Nucleus accumbens (tissue), 56 donors: ENCODE results near the gene WDR5.

Experiments
- DNase-seq, 56 donors: peaks; one replicate each; lab custom pipeline; 2025; lab: John Stamatoyannopoulos, UW

The WDR5 gene

GRCh38 chr9:134157378-134157885, 21.6 kb downstream of the WDR5 start:
- no peak for DNase-seq

- peak in 7 of 56 donors; percentile 20 to 43 (median 29) for DNase-seq
Measured at GRCh38 chr9:134158242-134158641, 22.4 kb downstream of the WDR5 start.

- DNase-seq, result no peak
Measured at GRCh38 chr9:134158753-134159392, 23.0 kb downstream of the WDR5 start.

- no peak for DNase-seq
Measured at GRCh38 chr9:134159566-134160245, 23.8 kb downstream of the WDR5 start.

GRCh38 chr9:134161647-134162046, 25.8 kb downstream of the WDR5 start:
- DNase-seq, result no peak

- DNase-seq, result no peak
Measured at GRCh38 chr9:134162212-134162775, 26.4 kb downstream of the WDR5 start.

GRCh38 chr9:134162926-134163370, 27.1 kb downstream of the WDR5 start:
- peak in 2 of 56 donors; percentile 34 to 49 for DNase-seq

DNA sequence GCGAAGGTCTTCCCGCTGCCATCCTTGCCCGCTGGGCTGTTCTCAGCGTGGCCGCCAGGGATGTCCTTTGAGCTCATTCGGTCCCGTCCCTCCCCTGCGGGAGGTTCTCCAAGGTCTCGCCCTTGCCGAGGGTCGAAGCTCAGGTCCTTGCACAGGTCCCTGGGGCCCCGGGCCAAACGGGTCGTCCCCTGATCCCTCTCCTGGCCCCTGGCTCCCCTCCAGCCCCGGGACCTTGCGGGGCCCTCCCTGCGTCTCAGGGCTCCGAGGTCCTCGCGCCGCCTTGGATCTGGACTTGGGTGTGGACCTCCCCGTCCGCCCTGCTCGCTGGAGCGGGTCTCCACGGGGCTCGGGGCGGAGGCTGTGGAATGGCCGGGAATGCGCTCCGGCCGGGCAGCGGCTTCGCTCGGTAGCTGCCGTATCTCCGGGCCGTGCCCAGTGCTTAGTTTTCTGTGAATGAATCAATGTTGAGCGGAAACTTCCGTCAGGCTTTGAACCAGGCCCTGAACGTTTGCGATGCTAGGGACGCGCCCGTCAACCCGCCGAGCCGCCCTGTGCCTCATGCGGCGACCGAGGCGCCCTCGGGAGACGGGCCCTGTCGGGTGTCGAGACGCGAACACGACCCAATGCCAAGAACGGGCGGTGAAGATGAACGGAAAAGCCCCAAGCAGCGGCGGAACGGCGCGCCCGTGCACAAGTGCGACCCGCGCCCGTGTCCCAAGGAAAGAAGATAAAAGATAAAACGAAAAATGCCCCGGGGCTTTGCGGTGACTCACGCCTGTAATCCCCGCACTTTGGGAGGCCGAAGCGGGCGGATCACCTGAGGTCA, 27.7 kb downstream of the WDR5 start:
- DNase-seq, result peak in 43 of 56 donors; percentile 14 to 72 (median 50)

- no peak for DNase-seq
Measured at GRCh38 chr9:134164879-134165278, 29.0 kb downstream of the WDR5 start.

DNA sequence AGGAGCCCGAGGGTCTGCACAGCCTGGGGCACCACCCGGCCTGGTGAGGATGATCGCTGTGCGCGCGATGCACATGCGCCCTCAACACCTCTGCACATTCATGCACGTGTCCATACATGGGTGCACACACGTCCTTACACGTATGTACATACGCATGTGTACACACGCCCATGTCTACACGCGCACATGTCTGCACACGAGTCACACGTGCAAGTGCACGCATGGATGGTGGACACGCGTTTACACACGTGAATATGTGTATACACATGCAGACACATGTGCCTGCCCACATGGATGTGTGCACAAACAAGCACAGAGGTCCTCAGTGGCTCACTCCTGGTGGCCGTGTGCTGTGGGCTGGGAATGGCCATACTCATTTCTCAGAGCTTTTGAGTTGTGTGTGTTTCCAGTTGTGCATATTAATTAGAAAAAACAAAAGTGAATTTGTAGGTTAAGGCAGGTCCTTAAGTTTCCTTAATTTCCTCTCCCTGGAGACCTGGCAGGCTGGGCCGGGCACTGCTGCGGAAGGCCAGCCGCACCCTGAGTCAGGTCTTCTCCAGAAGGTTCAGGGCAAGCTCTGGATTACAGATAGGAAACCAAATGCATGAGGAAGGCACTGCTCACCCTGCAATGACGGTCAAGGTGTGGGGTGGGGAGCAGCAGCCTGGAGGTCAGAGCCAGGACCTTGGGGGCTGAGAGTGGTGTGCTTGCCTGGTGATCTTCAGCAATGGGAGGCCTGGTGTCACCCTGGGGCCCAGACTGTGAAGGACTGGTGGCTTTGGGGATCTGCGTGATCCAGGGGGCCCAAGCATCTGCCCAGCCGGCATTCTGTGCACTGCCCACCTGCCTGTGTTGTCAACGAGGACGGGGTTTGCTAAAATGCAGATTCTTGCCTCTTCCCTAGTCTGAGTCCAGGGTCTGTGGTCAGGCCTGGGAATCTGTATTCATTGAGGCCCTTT, 29.8 kb downstream of the WDR5 start:
- DNase-seq, result no peak

- DNase-seq, result no peak
Measured at GRCh38 chr9:134166374-134166773, 30.5 kb downstream of the WDR5 start.

DNA sequence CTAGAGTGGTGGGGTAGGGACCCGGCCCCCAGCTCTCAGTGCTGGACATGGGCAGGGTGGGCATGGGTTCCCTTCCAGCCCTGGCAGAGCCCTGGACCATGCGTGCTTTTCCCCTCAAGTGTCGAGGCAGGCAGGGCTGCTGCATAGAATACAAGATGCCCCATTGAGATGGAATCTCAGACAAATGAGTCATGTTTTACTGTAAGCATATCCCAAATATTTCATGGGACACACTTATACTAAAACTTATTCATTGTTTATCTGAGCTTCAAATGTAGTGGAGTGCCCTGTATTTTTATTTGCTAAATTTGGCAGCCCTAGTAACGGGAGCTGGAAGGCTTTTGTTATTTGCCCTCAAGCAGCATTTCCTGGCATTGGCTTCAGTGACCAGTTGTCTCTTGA, 31.6 kb downstream of the WDR5 start:
- no peak for DNase-seq

DNA sequence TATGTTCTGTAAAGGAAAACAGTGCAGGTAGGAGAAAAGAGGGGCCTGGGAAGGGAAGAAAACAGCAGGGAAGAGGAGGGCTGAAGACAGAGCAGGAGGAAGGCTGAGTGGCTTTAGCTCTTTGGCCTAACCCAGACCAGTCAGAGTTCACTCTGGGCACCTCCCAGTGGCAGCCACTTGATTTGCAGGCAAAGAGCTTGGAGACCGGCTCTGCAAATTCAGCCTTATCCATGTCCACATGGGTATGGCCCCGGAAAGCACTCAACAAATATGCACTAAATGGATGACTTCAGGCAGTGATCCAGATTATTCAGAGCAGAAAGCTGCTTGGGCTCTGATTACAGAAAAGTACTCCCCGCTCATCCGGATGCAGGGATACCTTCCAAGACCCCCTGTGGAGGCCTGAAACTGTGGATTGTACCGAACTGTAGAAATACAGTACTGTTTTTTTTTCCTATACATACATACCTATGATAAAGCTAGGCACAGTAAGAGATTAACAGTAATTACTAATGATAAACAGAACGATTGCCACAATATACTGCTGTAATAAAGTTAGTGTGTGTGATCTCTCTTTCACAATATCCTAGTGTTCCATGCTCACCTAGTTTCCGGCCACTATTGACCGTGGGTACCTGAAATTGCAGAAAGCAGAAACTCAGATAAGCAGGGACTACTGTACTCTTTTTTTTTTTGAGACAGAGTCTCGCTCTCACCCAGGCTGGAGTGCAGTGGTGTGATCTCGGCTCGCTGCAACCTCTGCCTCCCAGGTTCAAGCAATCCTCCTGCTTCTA, 33.1 kb downstream of the WDR5 start:
- DNase-seq, result no peak

DNA sequence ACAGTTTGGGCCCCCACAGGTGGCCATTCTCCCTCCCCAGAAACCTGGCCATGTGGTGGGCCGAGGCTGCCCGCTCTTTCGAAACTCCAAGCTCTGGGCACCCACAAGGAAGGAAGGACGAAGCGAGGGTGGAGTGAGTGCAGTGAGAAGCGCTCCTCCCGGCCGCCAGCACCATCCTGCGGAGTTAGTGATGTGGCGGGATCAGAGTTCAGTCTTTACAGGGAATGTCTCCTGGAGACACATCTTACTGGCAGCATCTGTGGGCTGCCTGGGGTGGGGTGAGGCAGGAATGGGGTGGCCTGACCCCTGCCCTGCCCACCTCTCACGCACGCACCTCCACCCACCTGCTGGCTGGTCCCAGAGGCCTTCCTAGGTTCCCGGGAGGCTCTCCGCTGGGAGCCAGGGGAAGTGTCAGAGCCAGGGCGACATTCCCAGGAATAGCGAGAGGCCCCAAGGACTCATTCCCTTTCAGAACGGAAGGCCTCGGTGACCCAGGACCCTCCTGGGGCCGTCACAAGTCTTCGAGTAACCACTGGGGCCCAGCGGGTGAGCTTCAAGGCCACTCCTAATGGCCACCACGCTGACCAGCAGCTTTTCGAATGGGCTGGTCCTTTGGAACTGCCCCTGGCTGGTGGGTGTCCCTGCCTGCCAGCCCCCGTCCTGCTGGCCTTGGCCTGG, 34.0 kb downstream of the WDR5 start:
- DNase-seq, result no peak

GRCh38 chr9:134170532-134171315, 34.8 kb downstream of the WDR5 start:
- no peak for DNase-seq

DNA sequence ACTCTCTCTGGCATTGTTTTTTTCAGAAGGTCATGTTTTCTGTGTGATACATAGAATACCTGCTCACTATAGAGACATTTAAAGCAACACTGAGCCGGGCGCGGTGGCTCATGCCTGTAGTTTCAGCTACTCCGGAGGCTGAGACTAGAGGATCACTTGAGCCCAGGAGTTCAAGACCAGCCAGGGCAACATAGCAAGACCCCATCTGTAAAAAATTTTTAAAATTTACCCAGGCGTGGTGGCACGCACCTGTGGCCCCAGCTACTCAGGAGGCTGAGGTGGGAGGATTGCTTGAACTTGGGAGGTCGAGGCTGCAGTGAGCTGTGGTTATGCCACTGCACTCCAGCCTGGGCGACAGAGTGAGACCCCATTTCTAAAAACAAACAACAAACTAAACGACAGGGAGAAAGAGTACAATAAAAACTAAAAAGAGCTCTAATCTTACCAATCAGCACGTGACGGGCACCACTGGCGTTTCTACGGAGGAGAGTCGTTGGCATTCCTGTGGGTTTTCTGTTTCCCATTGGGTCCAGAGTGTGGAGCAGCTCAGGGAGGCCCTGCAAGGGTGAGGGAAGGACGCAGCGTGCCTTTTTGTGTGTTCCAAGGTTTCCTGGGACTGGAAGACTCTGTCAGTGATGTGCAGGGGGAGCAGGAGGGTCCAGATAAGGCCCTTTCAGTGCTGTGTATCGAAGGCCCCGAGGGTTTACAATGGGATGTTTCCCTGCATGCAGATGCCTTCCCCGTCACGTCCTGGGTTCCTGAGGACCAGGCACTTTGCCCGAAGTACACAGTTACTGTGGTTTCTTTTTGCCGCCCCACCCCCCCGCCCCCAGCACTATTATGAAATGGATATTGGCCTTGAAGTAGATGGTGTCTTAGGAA, 35.7 kb downstream of the WDR5 start:
- no peak for DNase-seq
